ENCODE data around the gene CALR3. TPM values are rescaled to one million over a fixed set of nuclear protein-coding genes. Genes with fewer than 3 reads are reported as not detected.
"Not testable (repeated sequence)": the region's sequence is repeated elsewhere in the genome, so short reads cannot be mapped to it uniquely, and the experiment has no call there.

Gene CALR3
- 0.26 and 0.51 TPM in 2 replicates for total RNA-seq

GRCh38 chr19:16495982-16496612 is at the start of gene CALR3, which contains the start of gene C19orf44:
CALR3 (minus strand) TSS chr19:16496167; CDS start chr19:16496129, 38 bp downstream.
C19orf44 (plus strand) TSS chr19:16496394; CDS start chr19:16500793, 4,399 bp downstream.
- peak; percentile 7 for FAIRE-seq
- no peaks in the 10 kb centered on the region for H3K36me3 ChIP-seq (ENCODE audit: control insufficient read depth, insufficient read depth, low read length)

GRCh38 chr19:16544473-16545231 is 48.7 kb upstream of the CALR3 start:
- H3K4me3 ChIP-seq (ENCODE audit: low read depth, low read length) = no peak overlapping the region
- FAIRE-seq (no peak), DNase-seq (ENCODE audit: low read depth) (no peak)
- no peak for TF ChIP-seq CTCF (IDR thresholded peaks at IDR 0.05; ENCODE audit: insufficient read depth, low read length, severe bottlenecking)
- H3K36me3 ChIP-seq (ENCODE audit: control insufficient read depth, insufficient read depth, low read length) = peaks cover 4% of the 10 kb centered on the region
- no peaks in the 10 kb centered on the region for H3K27me3 ChIP-seq (ENCODE audit: control insufficient read depth, insufficient read depth, low read length)

More at GRCh38 chr19:16495982-16496612, at the start of gene CALR3, which contains the start of gene C19orf44:
- no peaks in the 10 kb centered on the region for H3K27me3 ChIP-seq (ENCODE audit: control insufficient read depth, insufficient read depth, low read length)
- H3K4me3 ChIP-seq (ENCODE audit: low read depth, low read length) = peak within 1 kb of the TSS; percentile 91
- TF ChIP-seq CTCF (IDR thresholded peaks at IDR 0.05; ENCODE audit: insufficient read depth, low read length, severe bottlenecking) = no peak
- peak; percentile 94 for DNase-seq (ENCODE audit: low read depth)

GRCh38 chr19:16543734-16544133 is 47.8 kb upstream of the CALR3 start:
- H3K36me3 ChIP-seq (ENCODE audit: control insufficient read depth, insufficient read depth, low read length); DNase-seq (ENCODE audit: low read depth); FAIRE-seq; H3K4me3 ChIP-seq (ENCODE audit: low read depth, low read length); H3K27me3 ChIP-seq (ENCODE audit: control insufficient read depth, insufficient read depth, low read length): not testable (repeated sequence)

GRCh38 chr19:16542910-16543472 is 47.0 kb upstream of the CALR3 start:
- no peak for TF ChIP-seq CTCF (IDR thresholded peaks at IDR 0.05; ENCODE audit: insufficient read depth, low read length, severe bottlenecking)
- FAIRE-seq (no peak), DNase-seq (ENCODE audit: low read depth) (peak; percentile 10)
- Histone ChIP-seq H3K27me3 (ENCODE audit: control insufficient read depth, insufficient read depth, low read length) (no peaks in the 10 kb centered on the region), H3K4me3 (ENCODE audit: low read depth, low read length) (peak overlapping the region; percentile 81), H3K36me3 (ENCODE audit: control insufficient read depth, insufficient read depth, low read length) (peaks cover 6% of the 10 kb centered on the region)

- DNase-seq (ENCODE audit: low read depth) = peak; percentile 79
- Histone ChIP-seq H3K4me3 (ENCODE audit: low read depth, low read length) (peak within 1 kb of the TSS; percentile 81), H3K36me3 (ENCODE audit: control insufficient read depth, insufficient read depth, low read length) (peaks cover 8% of the 10 kb centered on the region), H3K27me3 (ENCODE audit: control insufficient read depth, insufficient read depth, low read length) (no peaks in the 10 kb centered on the region)
- no peak for FAIRE-seq
- TF ChIP-seq CTCF (IDR thresholded peaks at IDR 0.05; ENCODE audit: insufficient read depth, low read length, severe bottlenecking) = no peak
These were observed 46.3 kb upstream of the CALR3 start, which contains the start of gene CHERP for GRCh38 chr19:16542045-16542909. CHERP (minus strand) TSS chr19:16542437; CDS start chr19:16542378, 59 bp downstream.

All from bronchial epithelial cell (primary cell).